Activated CD4-positive, alpha-beta T cell treated with anti-CD3 and anti-CD28 coated beads for 1 hour (primary cell): ENCODE measurements around the gene ZFX.

ENCODE experiments used
- DNase-seq: peaks from one replicate; pipeline ENCODE4 v3.0.0-alpha.2; 2020

The ZFX gene

DNA sequence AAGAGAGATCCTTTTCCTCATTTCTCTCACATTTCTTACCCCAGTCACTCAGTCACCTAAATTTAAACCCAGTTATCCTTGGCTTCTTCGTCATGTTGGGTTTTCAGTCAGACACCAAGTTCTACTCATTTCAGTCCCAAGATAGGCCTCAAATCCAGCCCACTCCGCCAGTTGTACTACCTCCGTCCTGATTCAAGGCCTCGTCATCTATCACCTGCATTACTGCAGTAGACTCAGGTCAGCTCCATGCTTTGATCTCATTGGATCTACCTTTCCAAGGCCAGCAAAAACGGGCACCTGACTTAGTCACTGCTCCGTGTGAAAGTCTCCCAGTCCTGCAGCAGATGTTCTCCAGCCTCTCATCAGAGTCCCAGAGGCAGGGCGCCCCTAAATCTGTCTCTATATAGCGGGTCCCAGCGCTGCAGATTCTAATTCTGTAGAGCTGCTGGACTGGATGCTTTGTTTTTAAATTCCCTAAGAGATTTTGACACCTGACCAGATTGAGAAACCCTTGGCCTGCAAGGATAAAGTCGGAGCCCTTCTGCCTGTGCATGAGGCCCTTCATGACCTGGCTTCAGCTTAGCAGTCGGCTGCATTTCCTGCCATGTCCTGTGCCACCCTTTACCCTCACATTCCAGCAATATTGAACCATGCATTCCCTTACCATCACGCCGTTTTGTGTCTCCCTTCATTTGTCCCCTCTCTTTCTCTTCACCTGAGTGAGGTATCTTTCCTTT lies 53.7 kb downstream of the ZFX start:
- no peak for DNase-seq

DNA sequence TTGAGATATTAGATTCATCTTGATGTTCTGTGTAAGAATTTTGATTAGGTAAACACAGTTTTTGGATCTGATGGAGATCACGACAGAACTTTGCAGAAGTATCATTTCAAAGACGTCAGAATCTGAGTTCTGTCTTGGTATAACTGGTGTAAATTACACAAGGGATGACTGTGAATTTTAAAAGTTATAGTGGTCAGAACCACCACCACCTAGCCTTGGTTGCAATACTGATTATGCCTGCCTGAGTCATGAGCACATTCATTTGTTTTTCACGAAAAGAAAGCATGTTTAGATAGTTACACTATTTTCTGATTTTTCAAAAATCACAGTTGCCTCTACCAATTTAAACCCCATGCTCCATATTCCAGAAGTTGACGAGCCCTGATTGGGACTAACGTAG lies 54.8 kb downstream of the ZFX start:
- DNase-seq = no peak

DNA sequence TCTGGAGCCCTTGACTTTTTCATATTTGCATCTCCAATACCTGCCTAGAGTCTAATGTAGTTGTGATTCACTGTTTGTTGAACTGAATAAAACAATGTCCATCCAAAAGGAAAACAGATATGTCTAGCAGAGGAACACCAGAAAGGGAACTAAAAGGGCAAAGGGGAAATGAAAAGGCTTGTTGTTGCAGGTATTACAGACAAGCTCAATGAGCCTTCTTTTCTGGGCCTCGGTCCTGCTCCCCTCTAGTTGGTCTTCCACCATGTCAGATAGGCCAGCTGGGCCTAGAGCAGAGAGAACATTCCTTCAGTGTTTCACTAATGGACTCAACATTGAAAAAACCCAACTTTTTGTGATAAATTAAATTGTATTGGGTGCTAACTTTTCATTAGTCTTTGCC lies 55.4 kb downstream of the ZFX start:
- no peak for DNase-seq

DNA sequence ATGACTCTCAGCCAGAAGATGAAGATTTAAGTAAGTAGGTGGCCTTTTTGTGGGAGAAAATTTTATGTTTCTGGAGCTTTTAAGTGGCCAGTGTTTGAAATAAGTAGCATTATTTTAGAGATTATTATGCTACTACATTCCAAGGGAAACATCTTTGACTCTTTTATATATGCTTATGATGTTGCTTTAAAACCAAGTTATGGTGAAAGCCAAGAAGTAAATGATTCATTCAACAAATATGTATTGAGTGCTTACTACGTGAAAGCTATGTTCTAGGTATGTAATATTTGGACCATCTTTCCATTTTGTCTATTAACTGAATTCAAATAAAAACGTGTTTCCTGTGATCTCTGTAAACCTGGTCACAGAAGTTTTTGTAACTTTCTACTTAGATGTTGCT lies 58.3 kb downstream of the ZFX start:
- DNase-seq = no peak

DNA sequence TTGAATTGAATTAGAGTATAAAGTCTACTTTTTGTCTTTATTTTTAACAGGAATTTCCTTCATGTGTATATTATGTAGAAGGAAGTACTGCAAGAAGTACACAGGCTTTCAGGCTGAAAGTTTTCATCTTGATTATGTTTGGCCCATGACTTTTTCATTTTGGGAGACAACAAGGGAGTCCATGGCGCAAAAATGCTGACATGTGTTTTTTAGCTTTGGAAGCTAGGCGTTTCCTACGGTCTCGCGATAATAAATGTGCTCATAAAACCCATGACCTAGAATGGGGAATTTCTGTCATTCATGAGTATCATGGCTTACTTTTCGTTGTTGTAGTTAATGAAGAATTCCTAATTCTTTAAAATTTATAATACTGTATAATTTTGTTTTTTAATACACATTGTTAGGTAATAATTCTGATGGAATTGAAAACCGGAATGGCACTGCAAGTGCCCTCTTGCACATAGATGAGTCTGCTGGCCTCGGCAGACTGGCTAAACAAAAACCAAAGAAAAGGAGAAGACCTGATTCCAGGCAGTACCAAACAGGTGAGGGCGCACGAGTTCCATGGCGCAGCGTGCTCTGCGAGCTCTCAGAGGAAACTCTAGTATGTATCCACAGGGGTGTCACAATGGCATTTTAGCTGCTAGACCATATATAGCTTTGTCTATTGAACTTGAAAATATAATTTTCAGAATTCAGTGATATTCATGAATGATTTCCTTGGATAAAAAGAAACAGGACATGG lies 59.1 kb downstream of the ZFX start:
- DNase-seq = no peak

DNA sequence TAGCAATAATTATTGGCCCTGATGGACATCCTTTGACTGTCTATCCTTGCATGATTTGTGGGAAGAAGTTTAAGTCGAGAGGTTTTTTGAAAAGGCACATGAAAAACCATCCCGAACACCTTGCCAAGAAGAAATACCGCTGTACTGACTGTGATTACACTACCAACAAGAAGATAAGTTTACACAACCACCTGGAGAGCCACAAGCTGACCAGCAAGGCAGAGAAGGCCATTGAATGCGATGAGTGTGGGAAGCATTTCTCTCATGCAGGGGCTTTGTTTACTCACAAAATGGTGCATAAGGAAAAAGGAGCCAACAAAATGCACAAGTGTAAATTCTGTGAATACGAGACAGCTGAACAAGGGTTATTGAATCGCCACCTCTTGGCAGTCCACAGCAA lies 60.7 kb downstream of the ZFX start:
- DNase-seq = no peak

DNA sequence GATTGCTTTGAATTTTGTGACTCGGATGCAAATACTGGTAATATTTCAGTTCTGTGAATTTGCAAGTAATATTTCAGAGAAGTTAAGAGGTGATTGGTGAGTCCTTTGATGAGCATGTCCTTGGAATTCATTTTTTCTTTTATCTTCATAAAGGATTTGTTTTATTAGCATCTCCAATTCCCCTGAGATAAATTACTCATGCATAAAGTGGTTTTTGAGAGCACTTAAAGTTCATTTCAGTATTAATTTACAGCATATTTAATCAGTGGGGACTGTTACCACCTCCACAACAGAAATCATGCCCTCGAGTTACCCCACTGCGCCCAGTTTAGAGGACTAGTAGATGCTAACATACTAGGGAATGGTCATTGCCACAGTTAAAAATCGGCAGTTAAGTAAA lies 65.0 kb downstream of the ZFX start:
- no peak for DNase-seq

DNA sequence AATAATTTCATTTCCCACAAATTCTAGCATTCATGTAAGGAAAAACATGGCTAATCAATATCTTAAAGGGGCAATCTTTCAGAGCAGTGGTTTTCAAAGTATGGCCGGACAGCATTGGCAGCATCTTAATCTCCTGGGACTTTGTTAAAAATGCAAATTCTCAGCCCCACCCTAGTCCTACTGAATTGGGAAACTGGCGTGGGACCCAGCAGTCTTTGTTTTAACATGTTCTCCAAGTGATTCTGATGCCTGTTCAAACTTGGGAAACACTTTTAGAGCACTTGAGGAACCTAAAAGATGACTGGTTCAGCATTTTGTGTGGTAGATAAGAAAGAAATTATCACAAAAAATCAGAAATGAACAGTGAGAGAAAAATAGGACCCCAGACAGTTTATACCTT lies 65.7 kb downstream of the ZFX start:
- DNase-seq = no peak

DNA sequence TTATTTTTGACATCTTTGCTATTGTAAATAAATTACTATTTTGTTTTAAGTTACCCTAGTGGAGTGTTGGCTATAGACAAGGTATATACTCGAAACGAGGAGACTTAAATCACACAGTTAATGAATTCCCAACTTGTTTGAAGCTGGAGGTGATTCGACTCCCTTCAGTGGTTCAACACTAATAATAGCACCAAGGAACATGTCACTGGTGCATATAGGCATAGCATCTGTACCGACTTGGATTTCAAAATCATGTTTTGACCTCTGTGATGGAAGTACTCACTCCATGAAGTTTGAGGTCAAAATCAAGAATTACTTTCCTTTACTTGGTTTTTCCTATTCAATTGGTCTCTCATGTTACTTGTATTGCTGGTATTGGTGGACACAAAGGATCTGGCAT lies 66.5 kb downstream of the ZFX start:
- no peak for DNase-seq

DNA sequence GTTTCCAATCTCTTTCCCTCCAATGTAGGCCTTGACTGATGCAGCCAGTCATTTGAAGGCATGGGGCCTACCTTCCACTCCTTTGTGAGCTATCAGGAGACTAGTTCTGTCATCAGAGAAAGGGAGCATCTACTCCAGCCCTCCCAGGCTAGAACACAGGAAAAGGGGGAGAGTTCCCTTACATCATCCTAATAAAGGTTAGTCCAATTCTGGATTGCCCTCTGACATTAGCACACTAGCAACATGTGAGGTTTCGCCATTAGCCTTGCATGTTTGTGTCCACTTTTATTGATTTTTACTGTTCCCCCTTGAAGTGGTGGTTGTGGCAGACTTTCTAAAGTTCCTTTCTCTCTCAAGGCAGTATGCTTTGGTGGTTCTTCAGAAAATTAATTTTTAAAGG lies 67.3 kb downstream of the ZFX start:
- no peak for DNase-seq

DNA sequence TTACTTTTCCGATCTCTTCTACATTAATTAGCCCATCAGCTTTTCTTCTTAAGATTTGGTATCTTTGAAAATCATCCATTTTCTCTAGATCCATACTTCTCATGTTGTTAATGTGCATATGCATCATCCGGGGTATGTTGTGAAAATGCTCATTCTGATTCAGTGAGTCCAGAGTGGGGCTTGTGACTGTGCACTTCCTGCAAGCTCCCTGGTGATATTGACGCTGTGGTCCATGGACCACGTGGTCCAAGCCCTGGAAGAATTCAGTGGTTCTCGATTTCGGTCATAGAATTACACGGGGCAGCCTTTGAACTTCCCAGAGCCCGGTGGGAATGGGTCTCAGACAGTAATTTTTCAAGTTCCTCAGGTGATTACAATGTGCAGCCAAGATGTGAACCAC lies 69.8 kb downstream of the ZFX start:
- no peak for DNase-seq

DNA sequence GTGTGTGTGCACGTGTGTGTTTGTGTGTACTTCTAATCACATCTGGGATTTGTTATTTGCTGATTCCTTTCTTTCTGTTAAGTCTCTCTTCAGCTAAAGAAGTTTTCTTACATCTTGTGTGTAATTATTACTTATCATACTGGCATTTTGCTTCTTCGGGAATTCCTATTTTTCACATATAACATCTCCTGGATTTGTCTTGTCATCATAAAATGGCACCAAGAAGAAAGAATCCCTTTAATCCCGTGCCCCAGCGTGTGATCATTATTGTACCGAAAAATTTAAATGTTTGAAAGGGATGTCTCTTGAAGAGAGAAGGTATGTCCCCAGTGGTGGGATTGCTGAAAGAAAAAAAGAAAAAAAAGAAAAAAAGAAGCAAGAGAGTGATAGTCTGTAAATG lies 72.3 kb downstream of the ZFX start:
- DNase-seq = no peak

DNA sequence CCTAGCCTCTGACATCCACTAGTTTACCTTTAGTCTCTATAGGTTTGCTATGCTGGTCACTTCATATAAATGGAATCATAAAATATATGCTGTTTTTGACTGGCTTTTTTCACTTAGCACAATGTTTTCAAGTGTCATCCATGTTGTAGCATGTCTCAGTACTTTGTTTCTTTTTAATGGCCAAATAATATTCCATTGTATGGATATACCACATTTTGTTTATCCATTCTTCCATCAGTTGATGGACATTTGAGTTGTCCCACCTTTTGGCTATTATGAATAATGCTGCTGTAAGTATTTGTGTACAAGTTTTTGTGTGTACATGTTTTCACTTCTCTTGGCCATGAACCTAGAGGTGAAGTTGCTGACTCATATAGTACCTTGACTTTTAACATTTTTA lies 75.7 kb downstream of the ZFX start:
- no peak for DNase-seq

DNA sequence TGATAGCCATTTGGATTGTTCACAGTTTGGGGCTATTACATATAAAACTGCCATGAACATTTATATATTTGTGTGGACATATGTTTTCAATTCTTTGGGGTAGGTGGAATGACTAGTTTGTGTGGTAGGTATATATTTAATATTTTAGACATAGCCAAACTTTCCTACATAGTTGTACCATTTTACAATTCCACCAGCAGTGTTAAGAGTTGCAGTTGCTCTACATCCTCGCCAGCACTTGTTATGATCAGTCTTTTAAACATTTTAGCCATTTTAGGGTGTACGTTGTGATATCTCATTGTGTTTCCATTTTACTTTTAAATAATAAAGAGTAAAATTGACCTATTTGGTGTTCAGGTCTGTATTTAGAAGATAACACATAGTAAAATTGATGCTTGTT lies 76.6 kb downstream of the ZFX start:
- DNase-seq = no peak

DNA sequence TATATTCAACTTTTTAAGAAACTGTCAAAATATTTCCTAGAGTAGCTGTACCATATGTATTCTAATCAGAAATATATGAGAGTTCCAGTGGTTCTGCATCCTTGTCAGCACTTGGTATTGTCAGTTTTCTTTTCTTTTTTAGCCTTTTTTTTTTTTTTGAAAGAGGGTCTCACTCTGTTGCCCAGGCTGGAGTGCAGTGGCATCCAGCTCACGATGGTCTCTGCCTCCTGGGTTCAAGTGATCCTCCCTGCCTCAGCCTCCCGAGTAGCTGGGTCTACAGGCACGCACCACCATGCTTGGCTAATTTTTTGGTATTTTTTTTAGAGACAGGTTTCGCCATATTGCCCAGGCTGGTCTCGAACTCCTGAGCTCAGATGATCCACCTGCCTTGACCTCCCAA lies 79.1 kb downstream of the ZFX start:
- DNase-seq = no peak

DNA sequence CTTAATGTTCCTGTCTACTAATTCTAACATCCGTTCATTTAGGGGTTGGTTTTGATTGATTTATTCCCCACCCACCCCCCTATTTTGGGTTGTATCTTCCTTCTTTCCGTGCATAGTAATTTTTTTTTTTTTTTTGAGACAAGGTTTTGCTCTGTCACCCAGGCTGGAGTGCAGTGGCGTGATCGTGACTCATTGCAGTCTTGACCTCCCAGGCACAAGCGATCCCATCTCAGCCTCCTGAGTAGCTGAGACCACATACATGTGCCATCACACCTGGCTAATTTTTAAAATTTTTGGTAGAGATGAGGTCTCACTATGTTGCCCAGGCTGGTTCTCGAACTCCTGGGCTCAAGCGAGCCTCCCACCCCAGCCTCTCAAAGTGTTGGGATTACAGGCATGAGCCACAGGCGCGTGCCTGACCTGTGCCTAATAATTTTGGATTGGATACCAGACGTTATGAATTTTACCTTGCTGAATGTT lies 79.9 kb downstream of the ZFX start:
- no peak for DNase-seq

DNA sequence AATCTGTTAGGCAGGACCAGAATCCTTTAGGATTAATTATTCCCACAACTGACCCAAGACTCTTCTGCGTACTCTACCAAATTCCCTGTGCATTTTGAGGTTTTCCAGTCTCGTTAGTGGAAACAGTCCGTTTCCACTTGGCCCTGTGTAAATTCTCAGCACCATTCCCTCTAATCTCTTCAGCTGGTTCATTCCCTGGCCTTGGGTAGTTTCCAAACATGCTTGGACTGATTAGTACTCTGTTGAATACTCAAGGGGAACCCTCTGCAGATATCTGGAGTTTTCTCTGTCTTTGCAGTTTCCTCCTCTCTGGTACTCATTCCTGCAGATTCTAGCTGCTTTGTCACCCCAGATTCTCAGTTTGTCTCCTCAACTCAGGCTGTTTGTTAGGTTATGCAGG lies 80.4 kb downstream of the ZFX start:
- no peak for DNase-seq

DNA sequence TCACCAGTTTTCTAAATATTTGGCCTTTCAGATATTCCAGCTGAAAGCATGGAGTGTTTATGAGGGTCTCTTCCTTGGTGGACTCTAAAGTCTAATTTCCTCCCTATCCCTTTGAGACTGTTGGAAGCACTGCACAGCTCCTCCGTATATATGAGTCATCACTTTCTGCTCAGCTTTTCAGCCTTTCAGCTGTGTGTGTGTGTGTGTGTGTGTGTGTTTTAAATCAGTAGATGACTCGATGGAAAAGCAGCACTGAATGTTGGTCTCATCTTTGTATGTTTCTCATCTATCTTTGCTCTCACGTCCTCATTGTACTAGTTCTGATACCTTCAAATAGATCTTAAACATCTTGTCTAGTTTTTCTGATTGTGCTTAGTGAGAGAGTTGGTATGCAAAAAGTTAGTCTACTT lies 81.6 kb downstream of the ZFX start:
- DNase-seq = no peak

DNA sequence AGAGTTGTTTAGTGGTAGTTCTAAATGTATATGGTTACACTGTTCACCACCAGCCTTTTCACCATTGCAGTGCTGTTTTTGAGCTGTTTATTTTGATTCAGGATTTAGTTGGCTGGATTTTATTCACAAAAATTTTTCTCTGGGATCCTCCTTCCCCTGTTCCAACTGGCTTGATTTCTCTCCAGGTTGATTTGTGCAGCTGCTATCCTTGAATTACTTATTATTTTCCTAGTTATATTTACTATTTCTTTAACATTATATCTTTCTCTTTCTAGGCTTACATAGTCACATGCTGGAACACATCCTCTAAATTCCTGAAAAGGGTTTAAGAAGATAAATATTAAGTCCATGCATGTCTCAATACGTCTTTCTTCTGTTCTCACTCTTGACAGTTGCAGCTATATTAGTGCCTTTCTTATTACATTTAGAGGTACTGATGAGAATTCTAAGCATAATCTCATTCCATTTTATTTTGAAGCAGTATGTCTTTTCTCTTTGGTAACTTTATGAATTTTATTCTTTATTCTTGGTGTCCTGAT lies 82.2 kb downstream of the ZFX start:
- no peak for DNase-seq

DNA sequence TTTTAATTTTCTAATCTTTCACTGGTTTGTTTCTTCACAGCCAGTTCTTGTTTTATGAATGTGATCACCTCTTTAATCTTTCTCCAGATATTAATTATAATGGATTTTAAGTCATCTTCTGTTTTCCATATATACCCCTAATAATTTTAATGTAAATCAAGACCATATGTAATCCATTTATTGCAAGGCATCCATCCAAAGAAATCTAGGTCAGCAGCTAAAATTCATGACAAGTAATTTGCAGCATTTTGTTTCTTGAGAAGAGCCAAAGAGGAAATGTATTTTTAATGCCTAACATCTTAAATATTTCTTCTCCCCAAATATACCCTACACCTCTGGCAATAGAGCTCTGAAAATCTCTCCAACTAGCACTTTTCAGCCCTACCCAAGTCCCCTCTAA lies 83.3 kb downstream of the ZFX start:
- no peak for DNase-seq

DNA sequence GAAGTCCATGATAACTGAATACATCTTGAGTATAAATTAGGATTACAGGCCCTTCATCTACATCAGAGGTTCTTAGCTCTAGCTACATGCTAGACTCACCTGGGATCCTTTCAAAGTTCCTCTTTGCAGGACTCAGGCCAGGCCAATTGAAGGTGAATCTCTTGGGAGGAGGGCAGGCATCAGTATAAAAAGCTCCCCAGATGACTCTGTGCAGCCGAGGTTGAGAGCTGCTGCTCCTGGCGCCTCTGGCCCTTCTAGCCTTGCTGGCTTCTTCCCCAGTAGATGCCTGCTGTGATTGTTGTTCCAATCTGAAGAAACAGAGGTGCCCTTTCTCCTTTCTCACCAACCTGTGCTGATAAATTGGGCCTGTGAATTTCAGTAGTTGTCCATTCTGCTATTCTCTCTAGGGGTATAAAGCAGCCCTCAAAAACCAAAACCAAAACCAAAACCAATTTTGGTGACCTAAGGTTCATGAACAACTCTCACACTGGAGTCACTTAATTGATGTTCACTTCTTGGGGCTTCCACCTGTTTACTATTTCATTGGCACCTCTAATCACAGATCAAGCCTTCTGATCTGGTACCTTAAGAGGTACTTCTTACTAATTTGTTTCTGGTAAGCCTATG lies 85.7 kb downstream of the ZFX start:
- DNase-seq = no peak

DNA sequence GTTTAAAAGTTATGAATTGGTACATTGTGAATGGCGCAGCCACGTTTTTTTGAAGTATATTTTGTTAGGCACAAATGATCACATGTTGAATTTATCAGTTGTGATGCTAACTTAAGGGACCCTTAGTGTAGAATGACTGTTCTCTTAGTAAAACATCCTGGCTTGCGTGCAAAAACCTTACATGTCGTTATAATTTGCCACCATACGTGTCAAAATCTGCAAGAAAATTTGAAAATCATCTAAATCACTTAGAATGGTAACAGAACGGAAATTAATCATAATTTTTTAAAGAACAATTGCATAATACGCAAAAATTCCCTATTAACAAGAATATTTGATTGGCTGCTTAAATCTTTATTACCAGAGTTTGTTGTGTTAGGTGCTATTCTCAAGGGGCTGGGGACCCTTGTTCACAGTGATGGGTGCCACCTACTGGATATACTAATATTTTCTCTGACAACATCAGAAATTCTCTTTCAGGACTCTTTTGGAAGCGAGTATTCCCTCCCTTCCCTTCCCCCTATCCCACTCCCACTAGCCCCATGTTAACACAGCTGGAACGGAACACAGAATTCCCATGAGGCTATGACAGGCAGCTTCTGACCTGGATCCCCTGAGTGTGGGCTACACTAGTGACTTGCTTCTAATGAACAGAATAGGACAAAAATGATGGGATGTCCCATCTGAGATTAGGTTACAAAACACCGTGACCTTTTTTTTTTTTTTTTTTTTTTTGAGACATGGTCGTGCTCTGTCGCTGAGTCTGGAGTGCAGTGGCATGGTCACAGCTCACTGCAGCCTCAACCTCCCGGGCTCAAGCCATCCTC lies 92.5 kb downstream of the ZFX start:
- no peak for DNase-seq

DNA sequence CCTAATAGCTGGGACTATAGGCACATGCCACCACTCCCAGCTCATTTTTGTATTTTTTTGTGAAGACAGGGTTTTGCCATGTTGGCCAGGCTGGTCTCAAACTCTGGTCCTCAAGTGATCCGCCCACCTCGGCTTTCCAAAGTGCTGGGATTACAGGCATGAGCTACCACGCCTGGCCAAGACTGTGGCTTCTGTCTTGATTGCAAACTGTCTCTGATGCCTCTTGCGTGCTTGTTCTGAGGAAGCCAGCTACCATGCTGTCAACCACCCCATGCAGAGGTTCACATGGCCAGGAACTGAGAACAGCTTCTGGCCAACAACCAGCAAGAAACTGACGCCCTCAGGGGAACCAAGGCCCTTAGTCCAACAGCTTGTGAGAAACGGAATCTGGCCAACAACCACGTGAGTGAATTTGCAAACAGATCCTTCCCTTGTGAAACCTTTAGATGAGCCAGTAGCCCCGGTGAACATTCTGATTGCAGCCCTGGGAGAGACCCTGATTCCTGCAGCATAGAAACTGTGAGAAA lies 93.2 kb downstream of the ZFX start:
- no peak for DNase-seq
